Osteocyte (in vitro differentiated cells): ENCODE measurements around the gene TAF6L. TPM values are rescaled to one million over a fixed set of nuclear protein-coding genes. Genes with fewer than 3 reads are reported as not detected.
"Not testable (repeated sequence)": the region's sequence is repeated elsewhere in the genome, so short reads cannot be mapped to it uniquely, and the experiment has no call there.

Experiments used
- DNase-seq: peaks from one replicate; pipeline ENCODE4 v3.0.0; 2021; ENCODE audit warnings: mixed read lengths; ENCODE audit not compliant: unreplicated experiment; ENCODE audit errors: extremely low spot score
- H3K27ac Mint-ChIP-seq: one replicate; pipeline ENCODE4 v1.8.0; 2021; ENCODE audit warnings: mild to moderate bottlenecking, mixed read lengths; ENCODE audit not compliant: unreplicated experiment
- H3K27me3 Mint-ChIP-seq: one replicate; pipeline ENCODE4 v1.8.0; 2021; ENCODE audit warnings: mixed read lengths; ENCODE audit not compliant: unreplicated experiment
- H3K36me3 Mint-ChIP-seq: one replicate; pipeline ENCODE4 v1.8.0; 2021; ENCODE audit warnings: mixed read lengths; ENCODE audit not compliant: unreplicated experiment
- H3K4me1 Mint-ChIP-seq: one replicate; pipeline ENCODE4 v1.8.0; 2021; ENCODE audit warnings: mixed read lengths; ENCODE audit not compliant: unreplicated experiment
- H3K4me3 Mint-ChIP-seq: one replicate; pipeline ENCODE4 v1.8.0; 2021; ENCODE audit warnings: mild to moderate bottlenecking, moderate library complexity, mixed read lengths; ENCODE audit not compliant: unreplicated experiment
- H3K9me3 Mint-ChIP-seq: one replicate; pipeline ENCODE4 v1.8.0; 2021; ENCODE audit warnings: mixed read lengths; ENCODE audit not compliant: unreplicated experiment
- CTCF ChIP-seq: fragments of 200-600 bp; sonication (generic); IDR thresholded peaks from 2 replicates; pipeline ENCODE4 v1.5.0; 2021; ENCODE audit warnings: antibody characterized with exemption, mild to moderate bottlenecking, moderate library complexity
- total RNA-seq: library from RNA; stranded (reverse); gene quantifications from 2 replicates; pipeline ENCODE4 v1.2.1, GENCODE V29; 2021

Gene TAF6L
- total RNA-seq, 1 donor from 2014 or later, result 42.8 TPM

- H3K4me1 Mint-ChIP-seq, result peaks cover 50% of the 10 kb centered on the region
- no peak for DNase-seq
- no peaks in the 10 kb centered on the region for H3K9me3 Mint-ChIP-seq
- no peaks in the 10 kb centered on the region for H3K27me3 Mint-ChIP-seq
- peak overlapping the region; percentile 99 for H3K27ac Mint-ChIP-seq
- no peak for TF ChIP-seq CTCF
- H3K4me3 Mint-ChIP-seq, result peak overlapping the region; percentile 88
- peaks cover 25% of the 10 kb centered on the region for H3K36me3 Mint-ChIP-seq
Measured at GRCh38 chr11:62726915-62727164, 44.4 kb upstream of the TAF6L start.

- Mint-ChIP-seq H3K36me3 (peaks cover 20% of the 10 kb centered on the region), H3K9me3 (no peaks in the 10 kb centered on the region), H3K27ac (peak within 1 kb of the TSS; percentile 99), H3K27me3 (no peaks in the 10 kb centered on the region), H3K4me3 (peak within 1 kb of the TSS; percentile 88), H3K4me1 (peaks cover 47% of the 10 kb centered on the region)
- no peak for TF ChIP-seq CTCF
- DNase-seq, result peak; percentile 99
Measured at GRCh38 chr11:62727165-62727871, 43.9 kb upstream of the TAF6L start, which contains the start of gene HNRNPUL2. HNRNPUL2 (minus strand) TSS chr11:62727457; CDS start chr11:62727156, 301 bp downstream.

- H3K9me3 Mint-ChIP-seq, result no peaks in the 10 kb centered on the region
- no peak for TF ChIP-seq CTCF
- H3K4me3 Mint-ChIP-seq, result peak overlapping the region; percentile 88
- H3K36me3 Mint-ChIP-seq, result peaks cover 15% of the 10 kb centered on the region
- DNase-seq, result peak; percentile 94
- no peaks in the 10 kb centered on the region for H3K27me3 Mint-ChIP-seq
- peak overlapping the region; percentile 99 for H3K27ac Mint-ChIP-seq
- H3K4me1 Mint-ChIP-seq, result peaks cover 49% of the 10 kb centered on the region
Measured at GRCh38 chr11:62727872-62728170, 43.4 kb upstream of the TAF6L start.

- Mint-ChIP-seq H3K4me1 (peaks cover 50% of the 10 kb centered on the region), H3K27me3 (no peaks in the 10 kb centered on the region), H3K9me3 (no peaks in the 10 kb centered on the region), H3K4me3 (peak within 1 kb of the TSS; percentile 88), H3K27ac (peak within 1 kb of the TSS; percentile 99), H3K36me3 (peaks cover 15% of the 10 kb centered on the region)
- DNase-seq, result peak; percentile 91
- no peak for TF ChIP-seq CTCF
Measured at GRCh38 chr11:62728171-62728988, 42.8 kb upstream of the TAF6L start, which contains the start of gene TTC9C. TTC9C (plus strand) TSS chr11:62728486; CDS start chr11:62728849, 363 bp downstream.

GRCh38 chr11:62730076-62730475, 41.1 kb upstream of the TAF6L start:
- H3K36me3 Mint-ChIP-seq, DNase-seq, H3K9me3 Mint-ChIP-seq, H3K27me3 Mint-ChIP-seq: not testable (repeated sequence)
- H3K4me1 Mint-ChIP-seq, result peaks cover 33% of the 10 kb centered on the region
- peak overlapping the region; percentile 57 for H3K27ac Mint-ChIP-seq
- peak overlapping the region; percentile 88 for H3K4me3 Mint-ChIP-seq
